Stimulated activated naive CD8-positive, alpha-beta T cell treated with anti-CD3 and anti-CD28 coated beads, Interleukin-15, amount 100 ng/mL, for 72 hours (primary cell): Measurements from ENCODE around the gene RAB40A.
"Not testable (repeated sequence)": the region's sequence is repeated elsewhere in the genome, so short reads cannot be mapped to it uniquely, and the experiment has no call there.

Source experiments
- ATAC-seq: fragments of 150-1000 bp; cut with Tn5 transposase; 2 replicates; pipeline ENCODE4 v1.10.0; 2021; ENCODE audit warnings: mild to moderate bottlenecking, moderate library complexity
- DNase-seq, 2 donors: peaks; one replicate each; pipeline ENCODE4 v3.0.0; 2021 to 2022
- H3K27ac Mint-ChIP-seq, 2 donors: one replicate each; pipeline ENCODE4 v1.8.0; 2022; ENCODE audit warnings: mild to moderate bottlenecking in 2 of 2, mixed read lengths in 2 of 2, moderate library complexity in 2 of 2
- H3K27me3 Mint-ChIP-seq: one replicate; pipeline ENCODE4 v1.8.0; 2022; ENCODE audit warnings: mixed read lengths
- H3K4me1 Mint-ChIP-seq: one replicate; pipeline ENCODE4 v1.8.0; 2022; ENCODE audit warnings: mild to moderate bottlenecking, mixed read lengths
- H3K4me3 Mint-ChIP-seq, 2 donors: one replicate each; pipeline ENCODE4 v1.8.0; 2022; ENCODE audit warnings: mild to moderate bottlenecking in 2 of 2, mixed read lengths in 2 of 2, moderate library complexity in 1 of 2
- H3K9me3 Mint-ChIP-seq, 2 donors: one replicate each; pipeline ENCODE4 v1.8.0; 2022; ENCODE audit warnings: mixed read lengths in 2 of 2

RAB40A gene

GRCh38 chrX:103495786-103496185, 23.5 kb downstream of the RAB40A start:
- Mint-ChIP-seq H3K9me3 (no peaks in the 10 kb centered on the region), H3K27ac (no peak overlapping the region), H3K4me3 (no peak overlapping the region), H3K27me3 (peaks cover 14% of the 10 kb centered on the region), H3K4me1 (no peaks in the 10 kb centered on the region)
- ATAC-seq (peak; percentile 18), DNase-seq (no peak)

- DNase-seq, H3K4me1 Mint-ChIP-seq, H3K27ac Mint-ChIP-seq, ATAC-seq, H3K9me3 Mint-ChIP-seq, H3K4me3 Mint-ChIP-seq: not testable (repeated sequence)
- H3K27me3 Mint-ChIP-seq: peaks cover 14% of the 10 kb centered on the region
These were observed 25.7 kb downstream of the RAB40A start for GRCh38 chrX:103493578-103493977.

GRCh38 chrX:103489733-103490132, 29.6 kb downstream of the RAB40A start:
- not testable (repeated sequence) for H3K9me3 Mint-ChIP-seq, ATAC-seq, H3K27ac Mint-ChIP-seq, H3K4me1 Mint-ChIP-seq, H3K4me3 Mint-ChIP-seq
- peak; percentile 10 to 11 for DNase-seq
- peaks cover 14% of the 10 kb centered on the region for H3K27me3 Mint-ChIP-seq

- no peak for ATAC-seq
These were observed 30.5 kb downstream of the RAB40A start for GRCh38 chrX:103488794-103489193.

GRCh38 chrX:103488332-103488731, 31.0 kb downstream of the RAB40A start:
- no peaks in the 10 kb centered on the region for H3K9me3 Mint-ChIP-seq
- H3K4me1 Mint-ChIP-seq: no peaks in the 10 kb centered on the region
- no peak overlapping the region for H3K27ac Mint-ChIP-seq
- ATAC-seq: no peak
- no peak for DNase-seq
- peaks cover under 1% of the 10 kb centered on the region for H3K27me3 Mint-ChIP-seq
- H3K4me3 Mint-ChIP-seq: no peak overlapping the region

More at GRCh38 chrX:103488794-103489193, 30.5 kb downstream of the RAB40A start:
- no peak overlapping the region for H3K4me3 Mint-ChIP-seq
- H3K27ac Mint-ChIP-seq: no peak overlapping the region
- no peak for DNase-seq
- H3K27me3 Mint-ChIP-seq: peaks cover 5% of the 10 kb centered on the region
- H3K4me1 Mint-ChIP-seq: no peaks in the 10 kb centered on the region
- no peaks in the 10 kb centered on the region for H3K9me3 Mint-ChIP-seq

- Mint-ChIP-seq H3K9me3 (no peaks in the 10 kb centered on the region), H3K4me3 (no peak overlapping the region), H3K27ac (no peak overlapping the region), H3K4me1 (no peaks in the 10 kb centered on the region), H3K27me3 (no peaks in the 10 kb centered on the region)
- DNase-seq (no peak), ATAC-seq (no peak)
These were observed 35.6 kb downstream of the RAB40A start for GRCh38 chrX:103483720-103484119.

- no peak overlapping the region for H3K27ac Mint-ChIP-seq
- no peak for ATAC-seq
- no peak overlapping the region for H3K4me3 Mint-ChIP-seq
- no peak for DNase-seq
- no peaks in the 10 kb centered on the region for H3K27me3 Mint-ChIP-seq
- H3K4me1 Mint-ChIP-seq: no peaks in the 10 kb centered on the region
- no peaks in the 10 kb centered on the region for H3K9me3 Mint-ChIP-seq
These were observed 38.8 kb downstream of the RAB40A start for GRCh38 chrX:103480526-103480925.

GRCh38 chrX:103477496-103477895, 41.8 kb downstream of the RAB40A start:
- Mint-ChIP-seq H3K27me3 (no peaks in the 10 kb centered on the region), H3K27ac (no peak overlapping the region), H3K9me3 (no peaks in the 10 kb centered on the region), H3K4me1 (no peaks in the 10 kb centered on the region), H3K4me3 (no peak overlapping the region)
- ATAC-seq (no peak), DNase-seq (no peak)

GRCh38 chrX:103475381-103475780, 43.9 kb downstream of the RAB40A start:
- no peaks in the 10 kb centered on the region for H3K27me3 Mint-ChIP-seq
- no peak overlapping the region for H3K27ac Mint-ChIP-seq
- no peaks in the 10 kb centered on the region for H3K4me1 Mint-ChIP-seq
- H3K9me3 Mint-ChIP-seq: no peaks in the 10 kb centered on the region
- no peak overlapping the region for H3K4me3 Mint-ChIP-seq
- no peak for ATAC-seq
- no peak for DNase-seq

- not testable (repeated sequence) for H3K27me3 Mint-ChIP-seq, ATAC-seq, DNase-seq, H3K4me1 Mint-ChIP-seq, H3K27ac Mint-ChIP-seq, H3K4me3 Mint-ChIP-seq, H3K9me3 Mint-ChIP-seq
These were observed 49.3 kb downstream of the RAB40A start for GRCh38 chrX:103469977-103470376.

GRCh38 chrX:103467887-103468286, 51.4 kb downstream of the RAB40A start:
- no peaks in the 10 kb centered on the region for H3K27me3 Mint-ChIP-seq
- H3K4me1 Mint-ChIP-seq: peaks cover 5% of the 10 kb centered on the region
- peak overlapping the region in 1 of 2 donors; percentile 67 for H3K27ac Mint-ChIP-seq
- no peaks in the 10 kb centered on the region for H3K9me3 Mint-ChIP-seq
- no peak for ATAC-seq
- no peak for DNase-seq
- no peak overlapping the region for H3K4me3 Mint-ChIP-seq

GRCh38 chrX:103467156-103467555, 52.1 kb downstream of the RAB40A start:
- no peak for DNase-seq
- Mint-ChIP-seq H3K27ac (no peak overlapping the region), H3K9me3 (no peaks in the 10 kb centered on the region), H3K27me3 (no peaks in the 10 kb centered on the region), H3K4me1 (peaks cover 5% of the 10 kb centered on the region), H3K4me3 (no peak overlapping the region)
- ATAC-seq: no peak

GRCh38 chrX:103464774-103465117, 54.5 kb downstream of the RAB40A start:
- no peaks in the 10 kb centered on the region for H3K27me3 Mint-ChIP-seq
- DNase-seq (peak; percentile 65 to 73), ATAC-seq (peak; percentile 90)
- peaks cover 10% of the 10 kb centered on the region for H3K4me1 Mint-ChIP-seq
- no peaks in the 10 kb centered on the region for H3K9me3 Mint-ChIP-seq
- H3K27ac Mint-ChIP-seq: peak overlapping the region; percentile 31 to 90
- H3K4me3 Mint-ChIP-seq: peak overlapping the region; percentile 92 to 93

- Mint-ChIP-seq H3K27ac (peak overlapping the region in 1 of 2 donors; percentile 90), H3K4me3 (peak overlapping the region; percentile 92 to 93), H3K4me1 (peaks cover 10% of the 10 kb centered on the region), H3K9me3 (no peaks in the 10 kb centered on the region), H3K27me3 (no peaks in the 10 kb centered on the region)
- DNase-seq (peak; percentile 7 to 12), ATAC-seq (peak; percentile 88)
These were observed 55.1 kb downstream of the RAB40A start for GRCh38 chrX:103464072-103464773.

- Mint-ChIP-seq H3K4me1 (peaks cover 10% of the 10 kb centered on the region), H3K4me3 (no peak overlapping the region), H3K9me3 (no peaks in the 10 kb centered on the region), H3K27me3 (no peaks in the 10 kb centered on the region), H3K27ac (no peak overlapping the region)
- no peak for DNase-seq
- ATAC-seq: no peak
These were observed 58.1 kb downstream of the RAB40A start for GRCh38 chrX:103461156-103461555.

GRCh38 chrX:103460001-103460755, 59.1 kb downstream of the RAB40A start:
- H3K9me3 Mint-ChIP-seq, H3K27me3 Mint-ChIP-seq, ATAC-seq, H3K4me3 Mint-ChIP-seq: not testable (repeated sequence)
- peak overlapping the region in 1 of 2 donors; percentile 84 for H3K27ac Mint-ChIP-seq
- DNase-seq: peak in 1 of 2 donors; percentile 10
- peaks cover 10% of the 10 kb centered on the region for H3K4me1 Mint-ChIP-seq
